ENCODE measurements around the gene C2orf72.
"Not testable (repeated sequence)": the region's sequence is repeated elsewhere in the genome, so short reads cannot be mapped to it uniquely, and the experiment has no call there.

C2orf72 gene

DNA sequence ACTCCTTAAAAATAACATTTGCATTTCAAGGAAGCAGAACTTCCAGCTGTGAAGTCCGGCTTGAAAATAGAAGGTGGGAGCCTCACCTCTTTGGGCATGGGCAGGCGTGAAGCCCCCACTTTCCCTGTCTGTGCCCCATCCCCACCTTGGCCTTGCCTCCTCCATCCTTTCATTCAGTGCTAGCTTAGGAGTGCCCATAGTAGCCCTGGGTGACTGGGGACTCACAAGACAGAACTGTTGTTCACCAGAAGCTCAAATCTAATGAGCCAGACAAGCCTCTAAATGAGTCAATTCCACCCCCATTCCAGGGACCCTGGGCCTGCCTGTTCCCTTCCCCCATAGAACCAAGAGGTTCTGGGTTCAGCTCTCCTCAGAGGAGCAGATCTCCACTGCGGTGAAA is 21.4 kb upstream of the C2orf72 start:
- no peak for DNase-seq

DNA sequence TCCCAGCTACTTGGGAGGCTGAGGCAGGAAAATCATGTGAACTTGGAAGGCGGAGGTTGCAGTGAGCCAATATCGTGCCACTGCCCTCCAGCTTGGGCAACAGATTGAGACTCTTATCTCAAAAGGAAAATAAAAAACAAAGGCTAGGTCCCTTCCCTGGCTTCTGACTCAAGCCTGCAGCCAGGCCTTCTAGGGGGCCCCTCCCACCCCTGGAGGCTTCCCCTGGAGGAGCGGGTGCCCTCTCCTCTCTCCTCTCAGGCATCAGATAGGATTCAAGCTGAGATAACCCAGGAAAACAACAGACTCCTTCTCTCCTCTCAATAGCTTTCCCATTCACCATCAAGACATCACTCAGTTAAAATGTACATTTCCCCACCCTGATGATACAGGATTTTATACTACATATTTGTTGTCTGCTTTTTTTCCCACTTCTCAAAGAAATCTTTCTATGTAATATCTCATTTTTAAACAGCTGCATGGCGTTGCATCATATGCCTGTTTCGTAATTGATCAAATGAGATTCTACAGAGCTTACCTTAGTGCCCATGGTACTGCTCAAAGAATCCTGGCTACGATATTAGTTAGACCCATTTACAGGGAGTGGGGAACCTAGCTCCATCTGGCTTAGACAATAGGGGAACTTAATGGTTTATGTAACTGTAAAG is 20.6 kb upstream of the C2orf72 start:
- DNase-seq = no peak

DNA sequence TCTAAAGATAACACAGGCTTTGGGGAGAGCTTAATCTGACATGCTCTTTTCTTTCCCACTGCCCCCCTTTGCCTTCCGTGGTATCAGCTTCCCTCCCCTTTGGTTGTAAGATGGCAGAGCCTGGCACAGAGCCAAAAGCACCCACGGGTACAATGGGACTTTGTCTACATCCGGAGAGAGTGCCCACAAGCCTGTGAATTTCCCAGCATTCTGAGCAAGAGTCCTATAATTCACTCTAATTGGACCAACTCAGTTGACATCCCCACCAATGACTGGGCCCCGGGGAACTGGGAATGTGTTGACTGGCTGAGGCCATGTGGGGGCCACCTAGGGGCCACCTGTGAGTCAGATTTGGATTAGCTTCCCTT is 20.1 kb upstream of the C2orf72 start:
- DNase-seq = no peak

- DNase-seq = no peak
Observed at GRCh38 chr2:231018184-231018583, 19.1 kb upstream of the C2orf72 start.

GRCh38 chr2:231025059-231025458 is 12.3 kb upstream of the C2orf72 start:
- DNase-seq = not testable (repeated sequence)

DNA sequence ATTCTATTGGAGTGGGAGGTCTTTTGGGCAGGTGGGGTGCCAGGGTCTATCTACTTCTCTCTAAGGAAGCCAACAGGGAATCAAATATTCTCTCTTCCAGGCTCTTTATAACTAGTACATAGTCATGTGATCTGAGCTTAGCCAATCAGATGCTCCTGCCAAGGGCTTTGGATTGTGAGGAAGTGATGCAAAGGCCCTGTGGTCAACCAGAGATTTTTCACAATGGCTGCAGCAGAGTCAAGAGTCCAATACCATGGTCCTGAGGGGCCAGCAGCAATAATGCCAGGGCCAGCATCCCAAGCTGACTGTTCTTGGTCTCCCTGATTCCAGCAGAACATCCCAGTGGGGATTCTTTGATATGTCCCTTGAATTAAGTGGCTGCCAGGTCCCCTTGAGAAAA is 8.4 kb upstream of the C2orf72 start:
- no peak for DNase-seq

DNA sequence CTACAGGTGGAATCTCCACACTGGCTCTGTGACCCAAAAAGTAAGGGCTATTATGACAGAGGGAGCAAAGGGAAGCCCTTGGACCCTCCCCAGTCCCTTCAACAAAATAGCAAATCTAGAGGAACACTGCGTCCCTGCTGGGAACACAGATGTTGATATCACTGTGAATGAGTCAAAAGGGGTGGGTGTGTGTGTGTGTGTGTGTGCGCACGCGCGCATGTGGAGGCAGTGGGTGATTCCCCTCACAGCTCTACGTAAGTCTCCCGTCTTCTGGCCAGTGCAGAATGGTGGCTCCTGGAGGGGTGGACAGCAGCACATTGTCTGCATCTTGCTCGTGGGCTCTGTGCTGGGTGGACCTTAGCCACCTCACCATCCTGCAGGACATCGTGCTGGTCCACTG is 7.8 kb upstream of the C2orf72 start:
- no peak for DNase-seq

GRCh38 chr2:231030725-231031124 is 6.6 kb upstream of the C2orf72 start:
- no peak for DNase-seq

DNA sequence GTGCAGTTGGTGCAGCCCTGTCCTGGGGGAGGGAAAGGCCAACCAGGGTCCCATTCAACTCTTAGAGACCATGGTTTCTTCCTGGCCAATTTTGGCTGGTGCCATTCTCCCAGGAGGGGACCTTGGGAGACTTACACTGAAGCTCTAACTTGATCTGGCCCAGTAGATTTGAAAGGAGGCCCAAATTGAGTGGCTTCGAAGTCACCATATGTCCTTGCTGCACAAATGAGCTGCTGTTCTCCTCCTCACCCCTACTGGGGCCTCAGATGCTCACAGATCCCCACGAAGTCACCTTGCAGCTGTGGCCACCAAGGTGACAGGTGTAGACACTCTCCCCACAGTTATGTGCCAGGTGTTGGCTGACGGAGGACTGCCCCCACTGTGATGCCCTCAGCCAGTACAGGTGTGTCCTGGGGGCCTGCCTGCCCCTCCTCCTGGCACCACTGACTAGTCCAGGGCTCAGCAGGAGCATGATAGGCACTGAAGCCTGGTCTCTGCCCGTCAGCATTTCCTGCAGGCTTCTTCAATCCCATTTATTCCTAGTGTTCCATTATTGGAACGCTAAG is 4.7 kb upstream of the C2orf72 start:
- DNase-seq = no peak

DNA sequence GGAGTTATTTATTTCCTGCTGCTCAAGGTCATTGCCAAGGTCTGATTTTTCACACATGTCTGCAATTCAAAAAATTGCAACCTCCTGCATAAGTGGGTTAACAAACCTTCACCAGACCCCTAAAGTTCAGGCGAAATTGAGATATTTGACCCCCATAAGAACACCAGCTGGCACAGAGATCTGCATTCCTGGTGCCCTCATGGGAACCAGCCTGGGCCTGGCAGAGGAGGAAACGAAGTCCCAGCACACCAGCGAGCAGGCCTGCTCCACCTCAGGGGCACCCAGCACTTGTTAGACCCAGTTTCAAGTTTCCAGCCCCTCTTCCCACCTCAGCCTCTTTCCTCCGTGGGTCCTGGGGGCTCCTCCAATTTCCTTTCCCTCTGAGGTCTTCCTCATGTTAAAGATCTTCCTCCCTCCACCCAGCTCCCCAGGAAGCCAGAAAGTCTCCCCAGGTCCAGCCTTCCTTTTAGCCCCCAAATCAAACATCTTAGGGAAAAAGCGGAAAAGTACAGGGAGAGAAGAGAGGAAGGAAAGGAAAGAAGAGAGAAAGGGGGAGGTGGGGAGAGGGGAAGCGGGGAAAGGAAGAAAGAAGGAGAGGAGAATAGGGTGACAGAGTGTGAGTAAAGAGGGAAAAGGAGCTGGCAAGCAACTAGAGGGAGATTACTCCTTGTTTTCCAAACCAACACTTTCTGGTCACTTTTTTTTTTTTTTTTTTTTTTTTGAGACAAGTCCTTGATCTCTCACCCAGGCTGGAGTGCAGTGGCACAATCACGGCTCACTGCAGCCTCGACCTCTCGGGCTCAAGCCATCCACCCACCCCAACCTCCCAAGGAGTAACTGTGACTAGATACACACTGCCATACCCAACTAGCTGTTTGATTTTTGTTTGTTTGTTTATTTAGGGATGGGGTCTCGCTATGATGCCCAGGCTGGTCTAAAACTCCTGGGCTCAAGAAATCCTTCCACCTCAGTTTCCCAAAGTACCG is 3.9 kb upstream of the C2orf72 start:
- DNase-seq = no peak

DNA sequence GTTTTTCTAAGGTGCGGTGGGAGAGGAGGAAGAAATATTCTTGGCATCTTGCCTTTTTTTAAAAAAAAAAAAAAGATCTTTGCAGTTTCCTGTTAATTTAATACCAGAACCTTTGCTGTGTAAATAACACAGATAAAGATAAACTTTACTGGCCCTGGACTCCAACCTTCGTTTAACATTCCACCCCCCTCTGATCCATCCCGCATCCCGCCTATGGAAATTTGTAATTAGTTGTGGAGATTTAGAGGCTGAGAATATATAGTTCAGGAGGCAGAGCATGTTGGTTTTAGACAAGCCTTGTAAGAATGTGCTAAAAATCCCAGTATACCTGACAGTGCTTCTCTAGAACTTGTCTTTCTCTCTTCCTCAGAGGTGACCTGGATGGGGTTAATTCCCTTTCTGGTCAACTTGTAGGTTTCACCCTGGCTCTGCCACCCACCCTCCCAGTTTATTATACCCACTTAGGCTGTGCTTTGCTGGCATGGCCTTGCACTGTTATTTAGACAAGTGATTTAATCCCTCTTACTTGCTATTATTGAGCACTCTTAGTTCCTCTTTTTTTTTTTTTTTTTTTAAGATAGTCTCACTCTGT is 2.9 kb upstream of the C2orf72 start:
- no peak for DNase-seq

DNA sequence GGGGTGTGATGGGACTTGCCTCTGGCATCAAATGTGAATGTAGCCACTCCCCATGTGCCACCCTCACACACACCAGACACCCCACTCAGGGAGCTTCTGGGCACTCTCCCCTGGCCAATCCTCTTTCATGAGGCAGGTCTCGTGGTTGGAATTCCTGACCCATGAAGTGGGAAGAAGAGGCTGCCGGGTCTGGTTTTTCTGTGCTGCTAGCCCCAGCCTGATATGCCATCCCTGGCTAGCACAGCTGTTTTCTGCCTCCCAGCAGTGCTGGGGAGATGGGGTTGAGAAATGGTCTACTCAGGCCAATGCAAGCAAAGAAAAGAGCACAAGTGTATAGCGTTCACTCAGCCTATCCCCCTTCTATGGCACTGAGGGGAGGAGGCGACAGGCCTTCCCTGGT is 1.2 kb upstream of the C2orf72 start:
- DNase-seq = no peak

DNA sequence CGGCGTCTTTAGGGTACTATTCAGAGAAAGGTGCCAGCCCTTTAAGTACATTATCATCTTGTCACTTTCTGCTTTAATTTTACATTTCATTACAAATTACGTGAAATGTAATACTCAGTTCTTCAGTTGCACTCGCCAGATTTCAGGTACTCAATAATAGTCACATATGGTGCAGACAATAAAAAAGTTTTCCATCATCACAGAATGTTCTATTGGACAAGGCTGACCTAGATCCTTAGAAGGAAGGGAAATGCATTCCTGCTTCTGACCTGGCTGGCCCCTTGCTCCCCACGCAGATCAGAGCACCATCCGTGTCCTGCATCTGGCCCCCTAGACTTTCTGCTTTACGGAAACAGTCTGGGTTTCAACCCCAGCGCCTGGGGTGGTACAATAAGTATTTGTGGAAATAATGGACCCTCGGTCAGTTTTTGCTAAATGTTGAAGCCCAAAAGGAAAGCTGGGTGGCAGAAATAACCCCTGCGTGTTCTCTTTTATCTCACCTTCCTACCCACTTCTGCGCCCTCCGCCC is 681 bp upstream of the C2orf72 start:
- DNase-seq = no peak

GRCh38 chr2:231037731-231038482 is 584 bp downstream of the C2orf72 start:
- DNase-seq = no peak

- no peak for DNase-seq
Observed at GRCh38 chr2:231038483-231039293, 1.4 kb downstream of the C2orf72 start.

- no peak for DNase-seq
Observed at GRCh38 chr2:231039294-231039664, 2.0 kb downstream of the C2orf72 start.

- no peak for DNase-seq
Observed at GRCh38 chr2:231039821-231040364, 2.6 kb downstream of the C2orf72 start.

- DNase-seq = no peak
Observed at GRCh38 chr2:231041061-231041689, 3.9 kb downstream of the C2orf72 start.

DNA sequence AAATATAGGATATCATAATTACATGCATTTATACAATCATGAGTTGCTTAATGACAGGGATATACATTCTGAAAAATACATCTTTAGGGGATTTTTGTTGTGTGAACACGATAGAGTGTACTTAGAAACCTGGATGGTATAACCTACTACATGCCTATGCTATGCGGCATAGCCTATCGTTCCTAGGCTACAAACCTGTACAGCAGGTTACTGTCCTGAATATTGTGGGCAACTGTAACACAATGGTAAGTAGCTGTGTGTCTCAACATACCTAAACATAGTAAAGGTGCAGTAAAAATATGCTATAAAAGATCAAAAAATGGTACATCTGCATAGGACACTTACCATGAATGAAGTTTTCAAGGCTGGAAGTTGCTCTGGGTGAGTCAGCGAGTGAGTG is 6.5 kb downstream of the C2orf72 start:
- no peak for DNase-seq

GRCh38 chr2:231046916-231047273 is 9.6 kb downstream of the C2orf72 start:
- no peak for DNase-seq
